Activated CD4-positive, alpha-beta T cell treated with anti-CD3 and anti-CD28 coated beads for 1 hour (primary cell): Measurements from ENCODE around the gene MASP1.
"Not testable (repeated sequence)": the region's sequence is repeated elsewhere in the genome, so short reads cannot be mapped to it uniquely, and the experiment has no call there.

Source experiments
- DNase-seq: peaks from one replicate; pipeline ENCODE4 v3.0.0-alpha.2; 2020

The MASP1 gene

GRCh38 chr3:187212705-187213104, 78.8 kb downstream of the MASP1 start:
- DNase-seq = no peak

- DNase-seq = no peak
Measured at GRCh38 chr3:187212196-187212545, 79.4 kb downstream of the MASP1 start.

- no peak for DNase-seq
Measured at GRCh38 chr3:187211532-187212195, 79.9 kb downstream of the MASP1 start.

- DNase-seq = no peak
Measured at GRCh38 chr3:187210545-187211327, 80.8 kb downstream of the MASP1 start.

GRCh38 chr3:187210091-187210490, 81.4 kb downstream of the MASP1 start:
- DNase-seq = no peak

GRCh38 chr3:187209491-187209890, 82.0 kb downstream of the MASP1 start:
- DNase-seq = no peak

- DNase-seq = no peak
Measured at GRCh38 chr3:187208159-187208558, 83.4 kb downstream of the MASP1 start.

- DNase-seq = no peak
Measured at GRCh38 chr3:187207624-187208023, 83.9 kb downstream of the MASP1 start.

GRCh38 chr3:187207062-187207461, 84.5 kb downstream of the MASP1 start:
- DNase-seq = no peak

GRCh38 chr3:187205683-187206082, 85.9 kb downstream of the MASP1 start:
- no peak for DNase-seq

- DNase-seq = not testable (repeated sequence)
Measured at GRCh38 chr3:187199463-187200050, 92.0 kb downstream of the MASP1 start.

GRCh38 chr3:187198490-187198889, 93.0 kb downstream of the MASP1 start:
- DNase-seq = no peak

GRCh38 chr3:187197335-187197649, 94.2 kb downstream of the MASP1 start, which contains the start of gene RTP1:
RTP1 (plus strand) TSS chr3:187197486; CDS start chr3:187197516, 30 bp downstream.
- DNase-seq = no peak

GRCh38 chr3:187196573-187197334, 94.8 kb downstream of the MASP1 start:
- no peak for DNase-seq

GRCh38 chr3:187193181-187193580, 98.4 kb downstream of the MASP1 start:
- DNase-seq = no peak

- DNase-seq = no peak
Measured at GRCh38 chr3:187191271-187191670, 100.3 kb downstream of the MASP1 start.

- DNase-seq = no peak
Measured at GRCh38 chr3:187188931-187189330, 102.6 kb downstream of the MASP1 start.

GRCh38 chr3:187186801-187187421, 104.6 kb downstream of the MASP1 start:
- no peak for DNase-seq

GRCh38 chr3:187186375-187186774, 105.2 kb downstream of the MASP1 start:
- DNase-seq = no peak

- no peak for DNase-seq
Measured at GRCh38 chr3:187185759-187186158, 105.8 kb downstream of the MASP1 start.
